MM.1S (cell line): ENCODE results near the gene CTAG1B.

ENCODE experiments used
- CTCF ChIP-seq: fragments of 300-600 bp; sonication (generic); IDR thresholded peaks from 2 replicates; pipeline ENCODE4 v1.5.1; 2016; ENCODE audit warnings: antibody characterized with exemption, low read length, mixed read lengths
- EZH2 ChIP-seq: fragments of 300-600 bp; sonication (generic); optimal IDR thresholded peaks from 2 replicates; pipeline ENCODE3; 2017; ENCODE audit warnings: low read depth, mild to moderate bottlenecking, antibody characterized with exemption, low read length, mixed read lengths
- EZH2phosphoT487 ChIP-seq: fragments of 300-600 bp; sonication (generic); IDR thresholded peaks from 2 replicates; pipeline ENCODE4 v1.6.1; 2018; ENCODE audit warnings: antibody characterized with exemption, low read length

DNA sequence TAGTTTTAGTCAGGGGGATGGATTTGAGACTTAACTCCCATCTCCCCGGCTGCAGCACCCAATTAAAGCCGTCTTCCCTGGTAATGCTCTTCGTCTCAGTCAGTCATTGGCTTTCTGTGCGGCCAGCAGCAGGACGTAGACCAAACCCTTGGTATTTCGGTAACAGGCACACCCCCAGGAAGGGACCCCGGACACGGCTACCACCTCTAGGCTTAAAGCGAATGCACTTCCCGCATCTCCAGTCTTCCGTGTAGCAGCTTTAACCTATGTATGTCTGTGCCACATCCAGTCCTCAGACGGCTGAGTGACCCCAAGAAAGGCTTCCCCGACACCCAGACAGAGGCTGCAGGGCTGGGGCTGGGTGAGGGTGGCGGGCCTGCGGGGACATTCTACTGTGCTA is 35.8 kb upstream of the CTAG1B start:
- no peak for TF ChIP-seq EZH2phosphoT487
- TF ChIP-seq CTCF = no peak
- TF ChIP-seq EZH2 = no peak
